Superior temporal gyrus (tissue), 1 donor: Measurements from ENCODE around the gene HSP90AB1.
A peak's percentile ranks its signal among the peaks of the same experiment; 100 is the strongest.

Experiments
- DNase-seq: peaks from one replicate; pipeline ENCODE4 v3.0.0-alpha.2; 2016; ENCODE audit errors: extremely low spot score

Gene HSP90AB1

DNA sequence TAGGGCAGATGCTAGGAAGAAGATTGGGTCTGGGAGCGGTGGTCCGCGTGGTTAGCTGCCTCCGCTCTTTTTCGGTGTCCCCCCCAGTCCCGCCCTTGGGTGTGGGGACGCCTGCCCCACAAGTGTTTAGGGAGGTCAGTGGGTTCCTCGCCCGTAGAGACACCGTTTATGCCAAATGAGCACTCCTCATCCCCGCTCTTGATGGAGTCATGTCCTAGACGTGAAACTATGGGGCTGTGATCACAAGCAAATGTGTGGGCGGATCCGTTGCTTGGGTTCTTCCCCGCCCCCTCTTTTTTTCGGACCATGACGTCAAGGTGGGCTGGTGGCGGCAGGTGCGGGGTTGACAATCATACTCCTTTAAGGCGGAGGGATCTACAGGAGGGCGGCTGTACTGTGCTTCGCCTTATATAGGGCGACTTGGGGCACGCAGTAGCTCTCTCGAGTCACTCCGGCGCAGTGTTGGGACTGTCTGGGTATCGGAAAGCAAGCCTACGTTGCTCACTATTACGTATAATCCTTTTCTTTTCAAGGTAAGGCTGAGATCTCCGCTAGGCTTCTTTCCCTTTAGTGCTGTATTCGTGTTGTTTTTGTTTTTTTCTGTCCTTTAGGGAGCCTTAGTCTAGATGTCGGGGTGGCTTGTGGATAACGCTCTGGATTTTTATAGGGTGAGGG is at the start of gene HSP90AB1:
HSP90AB1 (plus strand) TSS at position 439 of the 675 bp plus-strand sequence. CDS start 1,529 bp downstream, outside the sequence.
- peak; percentile 98 for DNase-seq

DNA sequence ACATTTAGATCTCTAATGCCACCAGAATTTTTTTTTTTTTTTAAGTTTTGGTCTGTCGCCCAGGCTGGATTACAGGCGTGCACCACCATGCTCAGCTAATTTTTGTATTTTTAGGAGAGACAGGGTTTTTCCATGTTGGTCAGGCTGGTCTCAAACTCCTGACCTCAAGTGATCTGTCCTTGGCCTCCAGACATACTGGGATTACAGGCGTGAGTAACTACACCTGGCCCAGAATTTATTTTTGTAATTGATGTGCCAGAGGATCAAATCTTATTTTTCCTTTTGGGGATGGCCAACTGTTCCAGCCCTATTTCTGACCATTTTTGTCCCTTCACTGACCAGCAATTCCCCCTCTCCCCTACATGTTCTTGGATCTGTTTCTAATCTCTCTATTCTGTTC is 48.2 kb upstream of the HSP90AB1 start:
- no peak for DNase-seq

DNA sequence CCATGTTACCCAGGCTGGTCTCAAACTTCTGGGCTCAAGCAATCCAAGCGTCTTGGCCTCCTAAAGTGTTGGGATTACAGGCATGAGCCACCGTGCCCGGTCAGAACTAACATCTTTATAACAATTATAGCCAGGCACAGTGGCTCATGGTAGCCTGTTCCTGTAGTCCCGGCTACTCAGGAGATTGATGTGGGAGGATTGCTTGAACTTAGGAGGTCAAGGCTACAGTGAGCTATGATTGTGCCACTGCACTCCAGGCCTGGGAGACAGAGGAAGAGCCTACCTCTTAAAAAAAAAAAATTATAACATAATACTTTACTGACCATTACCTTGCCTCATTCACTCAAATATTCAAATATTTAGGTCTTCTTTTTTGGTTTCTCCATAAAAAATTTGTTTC is 47.0 kb upstream of the HSP90AB1 start:
- no peak for DNase-seq

DNA sequence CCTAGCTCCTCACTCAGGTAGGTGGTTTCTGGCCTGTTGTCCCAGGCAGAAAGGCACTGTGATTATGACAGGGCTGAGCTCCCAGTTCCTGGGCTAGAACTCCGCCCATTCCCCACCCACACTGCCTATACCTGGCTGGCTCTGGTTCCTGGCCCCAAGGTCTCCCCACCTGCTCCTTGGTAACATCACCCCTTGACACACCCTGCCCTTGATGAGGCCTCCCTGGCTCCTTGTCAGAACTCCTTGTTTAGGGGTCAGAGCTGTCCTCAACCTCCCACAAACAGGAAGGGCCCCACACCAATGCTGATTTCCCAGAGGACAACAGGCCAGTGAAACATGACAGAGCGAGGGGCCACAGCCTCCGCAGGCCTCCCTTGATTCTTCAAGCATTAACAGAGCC is 45.7 kb upstream of the HSP90AB1 start:
- no peak for DNase-seq

DNA sequence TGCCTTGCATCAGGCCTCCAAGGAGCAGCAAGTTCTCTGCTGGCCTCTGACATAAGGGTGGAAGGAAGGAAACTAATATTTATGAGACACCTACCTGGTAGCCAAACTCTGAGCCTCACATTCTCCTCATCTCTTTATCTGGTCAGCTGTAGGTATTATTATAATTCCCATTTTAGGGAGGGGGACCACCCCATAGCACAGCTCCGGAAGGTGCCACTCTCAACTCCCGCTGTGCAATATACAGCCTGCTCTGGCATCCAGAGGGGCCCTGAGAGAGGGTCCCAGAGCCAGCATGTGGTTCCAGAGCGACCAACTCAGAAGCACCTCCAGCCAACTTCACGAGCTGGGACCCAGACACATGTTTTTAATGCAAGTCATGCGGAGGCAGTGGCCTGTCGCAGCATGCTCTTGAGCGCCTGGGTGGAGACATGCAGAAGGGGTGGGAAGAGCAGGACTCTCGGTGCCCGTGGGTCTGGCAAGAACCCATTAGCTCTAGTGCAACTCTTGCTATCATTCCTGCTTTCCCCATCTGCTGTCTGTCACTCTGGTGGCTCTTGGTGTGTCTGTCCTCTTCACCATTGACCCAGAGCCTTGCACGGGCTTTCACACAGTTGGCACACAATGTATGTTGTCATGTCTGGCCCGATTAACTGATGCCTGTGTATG is 45.1 kb upstream of the HSP90AB1 start:
- no peak for DNase-seq

DNA sequence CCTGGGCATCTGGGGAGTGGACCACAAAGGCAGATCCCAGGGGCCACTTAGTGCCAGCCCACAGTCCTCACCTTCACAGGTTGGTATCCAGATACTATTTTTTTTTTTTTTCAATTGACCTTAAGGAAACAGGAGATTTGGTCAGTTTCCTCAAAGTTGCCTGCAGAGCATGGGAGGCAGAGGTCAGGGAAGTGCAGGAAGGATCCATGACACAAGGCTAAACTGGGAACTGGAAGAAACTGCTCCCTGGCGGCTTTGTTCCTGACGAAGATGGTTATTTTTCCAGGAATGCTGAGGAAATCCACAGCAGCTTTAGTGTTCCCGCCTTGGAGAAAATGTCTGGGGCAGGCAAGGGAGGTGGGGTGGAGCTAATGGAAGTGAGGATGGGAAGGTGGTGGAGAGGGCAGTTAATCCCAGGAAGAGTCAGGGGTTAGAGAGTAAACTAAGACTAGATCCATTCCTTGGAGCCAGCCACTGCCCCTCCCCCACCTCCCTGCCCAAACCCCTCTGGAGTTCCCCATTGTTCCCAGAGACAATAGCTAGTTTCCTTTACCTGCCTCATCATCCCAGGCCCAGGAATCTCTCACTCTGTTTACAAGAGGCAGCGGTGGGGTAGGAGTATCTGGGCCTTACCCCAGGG is 44.4 kb upstream of the HSP90AB1 start:
- DNase-seq = no peak

DNA sequence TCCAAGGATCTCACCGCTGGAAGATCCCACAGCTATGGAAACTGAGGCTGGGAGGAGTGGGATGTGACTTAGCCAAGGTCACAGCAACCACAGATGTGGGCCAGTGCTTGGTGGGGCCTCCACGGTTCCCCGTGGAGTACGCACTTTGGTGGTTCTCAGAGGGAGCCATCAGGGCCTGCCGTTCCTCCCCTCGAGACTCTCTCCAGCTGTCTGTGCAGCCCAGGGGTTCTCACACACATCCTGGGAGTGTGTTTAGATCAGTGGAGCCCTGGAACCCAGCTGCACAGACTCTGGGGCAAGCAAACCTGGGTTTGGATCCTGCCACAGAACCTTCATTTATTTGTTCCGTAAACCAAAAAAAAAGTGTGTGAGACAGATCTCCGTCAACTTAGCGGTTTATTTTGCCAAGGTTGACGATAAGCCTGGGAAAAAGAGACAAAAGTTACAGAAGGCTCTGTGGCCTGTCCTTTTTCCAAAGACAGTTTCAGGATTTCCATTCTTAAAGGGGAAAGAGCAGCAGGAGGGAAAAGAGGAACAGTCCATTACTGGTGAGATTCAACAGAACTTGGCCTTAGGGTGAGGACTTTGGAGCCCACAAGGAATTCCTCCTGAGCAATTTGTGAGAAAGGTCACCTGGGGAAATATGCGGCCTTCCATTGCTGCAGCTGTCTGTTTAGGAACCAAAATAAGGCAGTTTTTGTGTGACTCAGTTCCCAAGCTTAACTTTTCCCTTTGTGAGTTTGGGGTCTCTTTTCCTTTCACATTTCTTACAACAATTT is 43.7 kb upstream of the HSP90AB1 start:
- DNase-seq = no peak

DNA sequence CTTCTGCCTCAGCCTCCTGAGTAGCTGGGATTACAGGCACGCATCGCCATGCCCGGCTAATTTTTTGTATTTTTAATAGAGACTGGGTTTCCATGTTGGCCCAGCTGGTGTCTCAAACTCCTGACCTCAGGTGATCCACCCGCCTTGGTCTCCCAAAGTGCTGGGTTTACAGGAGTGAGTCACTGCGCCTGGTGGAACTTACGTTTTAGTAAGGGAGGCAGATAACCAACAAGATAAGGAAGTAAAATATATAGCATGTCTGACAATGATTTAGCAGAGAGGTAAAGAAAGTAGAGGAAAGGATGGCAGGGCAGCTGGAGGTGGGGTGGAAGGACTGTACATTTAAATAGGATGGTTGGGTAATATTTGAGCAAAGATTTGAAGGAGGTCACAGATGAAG is 42.9 kb upstream of the HSP90AB1 start:
- no peak for DNase-seq

DNA sequence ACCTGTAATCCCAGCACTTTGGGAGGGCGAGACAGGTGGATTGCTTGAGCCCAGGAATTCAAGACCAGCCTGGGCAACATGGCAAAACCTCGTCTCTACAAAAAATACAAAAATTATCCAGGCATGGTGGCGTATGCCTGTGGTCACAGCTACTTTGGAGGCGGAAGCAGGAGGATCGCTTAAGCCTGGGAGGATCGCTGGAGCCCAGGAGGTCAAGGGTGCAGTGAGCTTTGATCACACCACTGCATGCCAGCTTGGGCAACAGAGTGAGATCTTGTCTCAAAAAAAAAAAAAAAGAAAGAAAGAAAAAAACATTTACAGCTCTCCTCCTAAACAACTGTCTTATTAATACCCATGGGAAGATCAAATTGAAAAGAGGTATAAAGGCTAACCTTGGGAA is 38.9 kb upstream of the HSP90AB1 start:
- no peak for DNase-seq

DNA sequence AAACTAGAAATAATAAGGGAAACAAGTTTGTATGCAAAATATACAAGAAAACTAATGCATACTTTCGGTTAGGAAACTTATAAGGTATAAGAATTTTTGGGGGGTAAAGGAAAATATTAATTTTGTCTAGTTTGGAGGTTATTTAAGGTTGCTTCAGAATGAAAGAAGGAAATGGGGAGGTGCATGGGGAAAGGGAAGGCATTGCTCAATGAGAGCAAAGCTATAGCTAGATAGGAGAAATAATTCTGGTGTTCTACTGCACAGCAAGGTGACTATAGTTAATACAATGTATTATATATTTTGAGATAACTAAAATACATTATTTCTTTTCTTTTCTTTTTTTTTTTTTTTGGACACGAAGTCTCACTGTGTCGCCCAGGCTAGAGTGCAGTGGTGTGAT is 35.6 kb upstream of the HSP90AB1 start:
- DNase-seq = no peak

DNA sequence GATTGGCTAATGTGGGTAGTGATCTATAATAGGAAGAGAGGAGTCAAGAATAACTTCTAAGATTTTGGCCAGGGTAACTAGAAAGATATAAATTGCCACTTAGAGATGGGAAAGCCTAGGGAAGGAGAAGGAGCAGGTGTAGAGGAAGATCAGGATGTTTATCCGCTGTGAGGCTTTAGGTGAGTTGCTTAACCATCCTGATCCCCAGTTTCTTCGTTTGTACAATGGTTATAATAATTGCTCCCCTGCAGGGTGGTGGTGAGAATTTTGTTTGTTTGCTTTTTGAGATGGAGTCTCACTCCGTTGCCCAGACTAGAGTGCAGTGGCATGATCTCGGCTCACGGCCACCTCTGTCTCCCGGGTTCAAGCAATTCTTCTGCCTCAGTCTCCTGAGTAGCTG is 32.6 kb upstream of the HSP90AB1 start:
- DNase-seq = no peak

DNA sequence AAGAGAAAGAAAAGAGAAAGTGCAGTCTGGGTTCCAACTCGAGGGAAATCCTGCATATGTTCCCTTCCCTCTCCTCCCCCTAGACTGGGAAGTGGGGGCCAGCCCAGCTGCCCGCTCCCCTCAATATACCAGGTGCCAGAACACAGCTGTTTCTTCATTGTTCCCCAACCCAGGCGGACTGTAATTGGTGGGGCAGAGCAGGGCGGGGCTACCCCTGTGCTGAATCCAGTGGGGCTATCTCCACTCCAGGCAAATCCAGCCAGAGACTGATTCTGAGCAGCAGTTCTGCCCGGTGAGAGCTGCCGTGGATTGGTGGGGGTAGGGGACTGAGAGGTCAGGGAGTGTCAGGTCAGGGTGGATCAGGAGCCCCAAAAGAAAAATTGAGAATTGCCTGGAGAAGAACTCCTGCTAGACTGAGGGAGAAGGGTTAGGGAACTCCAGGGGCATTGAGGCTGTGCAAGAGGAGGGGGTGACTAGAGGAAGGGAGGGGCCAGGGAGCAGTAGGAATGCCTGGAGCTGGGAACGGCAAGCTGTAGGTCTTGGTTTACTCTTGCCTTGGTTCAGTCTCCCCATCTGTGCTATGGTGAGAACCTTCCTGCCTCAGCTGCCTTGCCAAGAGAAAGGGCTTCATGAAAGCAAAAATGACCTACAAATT is 30.1 kb upstream of the HSP90AB1 start, which contains the start of gene MYMX:
MYMX (plus strand) TSS at position 250 of the 655 bp plus-strand sequence. CDS start 546 bp downstream, outside the sequence.
- DNase-seq = no peak

DNA sequence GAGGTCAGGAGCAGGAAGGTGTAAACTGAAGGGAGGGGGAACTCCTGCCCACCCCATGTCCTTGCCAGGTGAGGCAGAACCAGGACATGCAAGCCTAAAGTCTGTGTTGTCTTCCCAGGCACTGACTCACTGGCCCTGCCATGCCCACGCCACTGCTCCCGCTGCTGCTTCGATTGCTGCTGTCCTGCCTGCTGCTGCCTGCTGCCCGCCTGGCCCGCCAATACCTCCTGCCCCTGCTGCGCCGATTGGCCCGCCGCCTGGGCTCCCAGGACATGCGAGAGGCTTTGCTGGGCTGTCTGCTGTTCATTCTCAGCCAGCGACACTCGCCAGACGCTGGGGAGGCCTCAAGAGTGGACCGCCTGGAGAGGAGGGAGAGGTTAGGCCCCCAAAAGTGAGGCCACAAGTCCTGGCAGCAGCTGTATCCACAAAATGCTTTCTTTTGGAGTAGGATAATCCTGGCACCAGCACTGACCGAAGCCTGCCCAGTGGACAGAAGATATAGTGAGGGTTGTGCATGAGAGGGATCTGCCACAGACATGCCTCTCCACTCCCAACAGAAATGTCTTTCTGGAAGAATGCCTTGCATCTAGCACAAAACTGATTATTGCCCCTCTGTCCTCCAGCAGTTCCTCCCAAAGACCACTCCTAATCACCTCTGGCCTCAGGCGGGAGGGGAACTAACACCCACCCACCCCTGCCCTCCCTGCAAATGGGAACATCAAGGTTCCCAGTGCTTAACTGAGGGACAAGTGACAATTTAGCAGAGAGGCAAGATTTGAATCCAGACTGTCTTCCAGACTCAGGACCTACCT is 29.4 kb upstream of the HSP90AB1 start:
- DNase-seq = no peak

DNA sequence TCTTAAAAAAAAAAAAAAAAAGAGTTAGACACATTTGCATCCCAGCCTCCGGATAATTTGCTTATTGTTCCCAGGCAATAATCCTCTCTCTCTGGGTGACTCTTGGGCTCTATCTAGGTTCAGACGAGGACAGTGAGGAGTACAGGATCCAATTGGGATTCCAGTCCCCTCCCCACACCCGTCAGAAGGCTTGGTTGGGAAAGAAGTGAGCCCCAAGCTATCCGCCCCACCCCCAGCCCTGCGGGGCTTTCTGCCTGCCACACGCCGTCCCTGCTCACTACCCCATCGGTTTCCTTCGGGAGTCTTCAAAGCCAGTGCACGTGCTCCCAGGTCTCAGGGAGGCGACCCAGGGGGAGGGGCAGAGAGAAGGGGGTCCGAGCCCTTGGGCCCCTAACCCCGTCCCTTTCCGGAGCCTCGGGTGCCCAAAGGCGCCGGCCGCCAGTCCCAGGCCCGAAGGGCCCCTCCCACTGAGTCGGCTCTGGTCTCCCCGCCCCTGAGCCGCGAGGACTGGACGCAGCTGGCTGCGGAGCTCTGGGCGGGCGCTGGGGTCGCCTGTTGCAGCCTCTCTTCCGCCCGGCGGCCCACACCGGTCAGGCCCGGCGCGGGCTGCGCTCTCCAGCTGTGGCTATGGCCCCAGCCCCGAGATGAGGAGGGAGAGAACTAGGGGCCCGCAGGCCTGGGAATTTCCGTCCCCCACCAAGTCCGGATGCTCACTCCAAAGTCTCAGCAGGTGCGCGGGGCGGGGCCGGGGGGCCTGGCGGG is 27.7 kb upstream of the HSP90AB1 start:
- no peak for DNase-seq

DNA sequence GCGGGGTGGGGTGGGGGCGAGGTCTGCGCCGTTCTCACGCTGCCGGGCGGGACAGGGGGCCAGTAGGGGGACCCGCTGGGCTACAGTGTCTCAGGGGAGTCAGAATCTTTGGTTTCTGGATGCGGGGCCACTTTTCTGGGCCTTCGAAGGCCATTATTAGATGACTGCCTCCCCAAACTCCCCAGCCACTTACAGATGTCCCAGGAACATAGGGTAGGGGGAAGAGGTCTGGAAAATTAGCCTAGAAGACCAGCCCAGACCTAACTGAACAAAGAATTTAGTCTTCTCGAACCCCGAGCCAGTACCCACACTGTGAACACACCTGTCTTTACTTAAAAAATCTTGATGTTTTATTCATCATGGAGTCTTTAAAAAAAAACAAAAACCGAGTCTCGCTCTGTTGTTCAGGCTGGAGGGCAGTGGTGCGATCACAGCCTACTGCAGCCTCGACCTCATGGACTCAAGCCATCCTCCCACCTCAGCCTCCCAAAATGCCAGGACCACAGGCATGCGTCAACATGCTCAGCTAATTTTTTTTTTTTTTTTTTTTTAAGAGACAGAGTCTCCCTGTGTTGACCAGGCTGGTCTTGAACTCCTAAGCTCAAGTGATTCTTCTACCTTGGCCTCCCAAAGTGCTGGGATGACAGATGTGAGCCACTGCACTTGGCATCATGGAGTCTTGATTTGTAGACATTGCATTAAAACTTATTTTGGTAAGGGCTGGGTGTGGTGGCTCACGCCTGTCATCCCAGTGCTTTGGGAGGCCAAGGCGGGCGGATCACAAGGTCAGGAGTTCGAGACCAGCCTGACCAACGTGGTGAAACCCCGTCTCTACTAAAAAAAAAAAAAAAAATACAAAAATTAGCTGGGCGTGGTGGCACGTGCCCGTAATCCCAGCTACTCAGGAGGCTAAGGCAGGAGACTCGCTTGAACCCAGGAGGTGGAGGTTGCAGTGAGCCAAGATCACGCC is 26.8 kb upstream of the HSP90AB1 start:
- no peak for DNase-seq

DNA sequence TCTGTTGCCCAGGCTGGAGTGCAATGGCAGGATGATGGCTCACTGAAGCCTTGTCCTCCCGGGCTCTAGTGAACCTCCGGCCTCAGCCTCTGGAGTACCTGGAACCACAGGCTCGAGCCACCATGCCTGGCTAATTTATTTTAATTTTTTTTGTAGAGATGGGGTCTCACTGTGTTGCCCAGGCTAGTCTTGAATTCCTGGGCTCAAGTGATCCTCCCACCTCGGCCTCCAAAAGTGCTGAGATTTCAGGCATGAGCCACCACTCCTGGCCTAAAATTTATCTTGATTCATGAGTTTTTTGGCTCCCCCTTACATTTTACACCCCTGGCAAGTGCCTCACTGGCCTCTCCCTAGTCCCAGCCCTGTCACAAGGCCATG is 26.0 kb upstream of the HSP90AB1 start:
- DNase-seq = no peak

DNA sequence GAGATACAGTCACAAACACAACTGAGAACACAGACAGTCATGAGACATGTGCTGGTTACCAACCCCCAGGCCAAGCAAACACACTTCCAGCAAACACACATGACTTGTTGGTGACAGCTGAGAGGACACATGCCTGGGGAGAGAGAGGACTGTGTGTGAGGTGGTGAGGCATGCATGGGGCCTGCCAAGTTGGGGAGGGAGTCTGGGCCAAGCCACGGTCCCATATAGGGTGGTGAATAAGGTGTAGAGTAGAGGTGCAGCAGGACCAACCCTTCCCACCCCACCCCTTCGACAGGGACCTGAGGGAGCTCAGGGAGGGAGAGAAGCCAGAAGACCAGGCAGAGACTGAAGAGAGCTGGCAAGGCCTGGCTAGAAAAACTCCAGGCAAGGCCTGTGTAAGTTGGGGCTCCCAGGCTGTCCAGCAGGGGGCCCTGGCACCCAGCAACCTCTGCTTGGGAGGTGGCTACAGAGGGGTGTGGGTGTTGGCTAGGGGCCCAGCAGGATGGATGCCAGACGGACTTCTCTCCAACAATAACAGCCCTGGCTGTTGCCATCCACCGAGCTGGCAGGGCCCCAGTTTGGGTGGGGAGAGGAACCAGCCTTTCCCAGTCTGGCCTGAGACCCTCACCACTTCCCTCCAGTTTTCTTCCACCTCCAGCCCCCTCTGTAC is 25.5 kb upstream of the HSP90AB1 start:
- peak; percentile 67 for DNase-seq

DNA sequence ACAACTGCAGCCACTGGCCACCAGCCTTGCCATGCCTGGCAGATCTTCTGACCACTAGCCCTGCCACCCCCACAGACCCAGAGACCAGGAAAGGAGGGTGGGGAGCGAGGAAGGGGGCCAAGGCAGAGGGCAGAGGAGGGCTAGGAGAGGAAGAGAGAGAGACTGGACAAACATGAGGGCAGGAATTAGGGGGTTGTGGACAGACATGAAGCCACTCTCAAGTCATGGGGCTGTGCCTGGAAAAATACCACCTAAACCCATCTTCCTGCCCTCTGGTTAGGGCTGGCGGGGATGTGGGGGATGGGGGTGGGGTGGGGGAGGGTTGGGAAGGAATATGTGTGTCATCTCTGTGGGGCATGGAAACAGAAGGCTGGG is 25.0 kb upstream of the HSP90AB1 start:
- DNase-seq = no peak
